Endodermal cell (in vitro differentiated cells): ENCODE measurements around the gene ABHD11. TPM values are rescaled to one million over a fixed set of nuclear protein-coding genes. Genes with fewer than 3 reads are reported as not detected.

Experiments
- DNase-seq: peaks from one replicate; pipeline ENCODE4 v3.0.0-alpha.2; 2017
- H3K27ac ChIP-seq: 2 replicates; pipeline ENCODE4 v1.5.1; 2013; ENCODE audit warnings: mild to moderate bottlenecking, low read depth, low read length, moderate library complexity
- H3K27me3 ChIP-seq: 2 replicates; pipeline ENCODE4 v1.6.1; 2013; ENCODE audit warnings: mild to moderate bottlenecking, low read length, moderate library complexity; ENCODE audit not compliant: insufficient read depth, control insufficient read depth, poor library complexity, severe bottlenecking
- H3K36me3 ChIP-seq: 2 replicates; pipeline ENCODE4 v1.7.0; 2013; ENCODE audit warnings: mild to moderate bottlenecking, low read length, moderate library complexity; ENCODE audit not compliant: control insufficient read depth, insufficient read depth
- H3K4me1 ChIP-seq: one replicate; pipeline ENCODE4 v1.7.0; 2013; ENCODE audit warnings: low read length; ENCODE audit not compliant: control insufficient read depth, insufficient read depth
- H3K4me3 ChIP-seq: 2 replicates; pipeline ENCODE4 v1.5.1; 2013; ENCODE audit warnings: mild to moderate bottlenecking, low read length, moderate library complexity
- H3K9ac ChIP-seq: 2 replicates; pipeline ENCODE4 v1.6.1; 2013; ENCODE audit warnings: mild to moderate bottlenecking, low read length, moderate library complexity; ENCODE audit not compliant: poor library complexity, severe bottlenecking; ENCODE audit errors: extremely low read depth
- H3K9me3 ChIP-seq: 2 replicates; pipeline ENCODE4 v1.6.1; 2013; ENCODE audit warnings: mild to moderate bottlenecking, low read length, moderate library complexity; ENCODE audit not compliant: control insufficient read depth
- H3K27ac Mint-ChIP-seq: 2 replicates; pipeline ENCODE4 v1.8.0; 2020; ENCODE audit warnings: mixed read lengths
- H3K27me3 Mint-ChIP-seq: 2 replicates; pipeline ENCODE4 v1.8.0; 2021; ENCODE audit warnings: mild to moderate bottlenecking, mixed read lengths; ENCODE audit not compliant: insufficient read depth
- H3K36me3 Mint-ChIP-seq: 2 replicates; pipeline ENCODE4 v1.8.0; 2020; ENCODE audit warnings: low read depth, mixed read lengths
- H3K4me1 Mint-ChIP-seq: 2 replicates; pipeline ENCODE4 v1.8.0; 2020; ENCODE audit warnings: mixed read lengths
- H3K4me3 Mint-ChIP-seq: 2 replicates; pipeline ENCODE4 v1.8.0; 2020; ENCODE audit warnings: mild to moderate bottlenecking, moderate library complexity, mixed read lengths
- H3K9me3 Mint-ChIP-seq: 2 replicates; pipeline ENCODE4 v1.8.0; 2020; ENCODE audit warnings: mild to moderate bottlenecking, mixed read lengths
- CTCF ChIP-seq: fragments of 200-600 bp; sonication (generic); conservative IDR thresholded peaks from 2 replicates; pipeline ENCODE4 v1.5.0; 2021; ENCODE audit warnings: antibody characterized with exemption, mild to moderate bottlenecking
- WGBS, 2 experiments: methylation state at CpG; one replicate each; pipeline versions ENCODE4 v1.1.5 to v1.1.7; 2013; ENCODE audit warnings: missing lambda C conversion rate in 2 of 2, mixed read lengths in 1 of 2; ENCODE audit not compliant: insufficient coverage in 1 of 2, insufficient read length in 1 of 2; 5-methylcytosine and 5-hydroxymethylcytosine counted together
- total RNA-seq, 2 donors: library from RNA; stranded (reverse); fragmentation: NEBNext Ultra II Directional in 1 of 2; extraction: Animal tissue kit (Norgen Biotek cat#: 25700) in 1 of 2; gene quantifications; 2 replicates in 1 of 2; 3 replicates in 1 of 2; pipeline ENCODE4 v1.2.1, GENCODE V29; 2021

ABHD11 gene
- total RNA-seq, 2 donors from 2014 or later, result 76.9 to 109 TPM

DNA sequence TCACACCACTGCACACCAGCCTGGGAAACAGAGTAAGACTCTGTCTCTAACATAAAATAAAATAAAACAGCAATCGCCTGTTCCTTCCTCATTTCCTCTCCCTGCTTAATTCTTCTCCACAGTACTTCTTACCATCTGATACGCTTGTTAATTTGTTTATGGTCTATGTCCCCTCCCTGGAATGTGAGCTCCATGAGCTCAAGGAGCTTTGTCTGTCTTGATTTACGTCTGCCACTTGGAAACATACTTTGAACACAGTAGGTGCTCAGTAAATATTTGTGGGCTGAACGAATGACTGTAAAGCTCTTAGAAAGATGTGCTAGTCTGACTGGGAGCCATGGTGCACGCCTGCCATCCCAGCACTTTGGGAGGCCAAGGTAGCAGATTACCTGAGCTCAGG, 10.1 kb downstream of the ABHD11 start:
- H3K4me3 Mint-ChIP-seq, result no peak overlapping the region
- H3K4me1 Mint-ChIP-seq, result peaks cover 6% of the 10 kb centered on the region
- H3K36me3 Mint-ChIP-seq, result no peaks in the 10 kb centered on the region
- H3K36me3 ChIP-seq, result no peaks in the 10 kb centered on the region
- H3K9ac ChIP-seq, result no peak overlapping the region
- no peaks in the 10 kb centered on the region for H3K9me3 Mint-ChIP-seq
- DNase-seq, result no peak
- 83 to 86% methylated on average over 5 of the region's 5 CpGs for WGBS, 2 experiments
- H3K27ac Mint-ChIP-seq, result no peak overlapping the region
- no peaks in the 10 kb centered on the region for H3K27me3 ChIP-seq
- H3K4me1 ChIP-seq, result no peaks in the 10 kb centered on the region
- no peak overlapping the region for H3K4me3 ChIP-seq
- H3K9me3 ChIP-seq, result no peaks in the 10 kb centered on the region
- TF ChIP-seq CTCF, result no peak
- H3K27ac ChIP-seq, result no peak overlapping the region
- H3K27me3 Mint-ChIP-seq, result no peaks in the 10 kb centered on the region

GRCh38 chr7:73727952-73728351, 10.7 kb downstream of the ABHD11 start:
- Histone ChIP-seq H3K9ac (no peak overlapping the region), H3K9me3 (no peaks in the 10 kb centered on the region), H3K36me3 (no peaks in the 10 kb centered on the region), H3K27me3 (no peaks in the 10 kb centered on the region), H3K27ac (no peak overlapping the region), H3K4me1 (no peaks in the 10 kb centered on the region), H3K4me3 (no peak overlapping the region)
- Mint-ChIP-seq H3K9me3 (no peaks in the 10 kb centered on the region), H3K4me1 (peaks cover 6% of the 10 kb centered on the region), H3K4me3 (no peak overlapping the region), H3K27ac (no peak overlapping the region), H3K36me3 (no peaks in the 10 kb centered on the region), H3K27me3 (no peaks in the 10 kb centered on the region)
- DNase-seq, result no peak
- TF ChIP-seq CTCF, result no peak
- 68 to 86% methylated on average over 3 of the region's 3 CpGs for WGBS, 2 experiments

- peaks cover 6% of the 10 kb centered on the region for H3K4me1 Mint-ChIP-seq
- Histone ChIP-seq H3K9ac (no peak overlapping the region), H3K36me3 (no peaks in the 10 kb centered on the region), H3K4me3 (no peak overlapping the region), H3K27ac (no peak overlapping the region), H3K4me1 (no peaks in the 10 kb centered on the region), H3K27me3 (no peaks in the 10 kb centered on the region), H3K9me3 (no peaks in the 10 kb centered on the region)
- no peak overlapping the region for H3K27ac Mint-ChIP-seq
- H3K36me3 Mint-ChIP-seq, result no peaks in the 10 kb centered on the region
- no peak overlapping the region for H3K4me3 Mint-ChIP-seq
- no peaks in the 10 kb centered on the region for H3K9me3 Mint-ChIP-seq
- TF ChIP-seq CTCF, result no peak
- 90% methylated on average over 1 of the region's 1 CpG; no CpG with 5 or more reads in 1 of the 2 experiments for WGBS, 2 experiments
- DNase-seq, result no peak
- H3K27me3 Mint-ChIP-seq, result peaks cover 14% of the 10 kb centered on the region
These were observed 12.5 kb downstream of the ABHD11 start for GRCh38 chr7:73726083-73726466.
